Uterus (tissue), 4 donors: ENCODE results near the gene EVI2B. TPM values are rescaled to one million over a fixed set of nuclear protein-coding genes. Genes with fewer than 3 reads are reported as not detected.
"Not testable (repeated sequence)": the region's sequence is repeated elsewhere in the genome, so short reads cannot be mapped to it uniquely, and the experiment has no call there.

Experiments used
- DNase-seq, 2 donors: peaks; one replicate each; pipeline ENCODE4 v3.0.0-alpha.2; 2019 to 2020
- H3K27ac ChIP-seq, 2 donors: fragments of 200-600 bp; sonication (generic); 1 replicate in 1 of 2; 2 replicates in 1 of 2; pipeline ENCODE4 v1.5.1; 2016 to 2018
- H3K27me3 ChIP-seq, 2 donors: fragments of 200-600 bp; sonication (generic); one replicate each; pipeline ENCODE4 v1.5.1; 2018 to 2019; ENCODE audit warnings: control low read depth in 1 of 2
- H3K36me3 ChIP-seq, 2 donors: fragments of 200-600 bp; sonication (generic); one replicate each; pipeline ENCODE4 v1.5.1; 2019; ENCODE audit warnings: control low read depth in 1 of 2
- H3K4me1 ChIP-seq, 2 donors: fragments of 200-600 bp; sonication (generic); one replicate each; pipeline ENCODE4 v1.5.1; 2018 to 2019; ENCODE audit warnings: control low read depth in 1 of 2
- H3K4me3 ChIP-seq, 2 donors: fragments of 200-600 bp; sonication (generic); 1 replicate in 1 of 2; 2 replicates in 1 of 2; pipeline ENCODE4 v1.5.1; 2018 to 2019; ENCODE audit warnings: mild to moderate bottlenecking in 1 of 2
- H3K9me3 ChIP-seq, 2 donors: fragments of 200-600 bp; sonication (generic); one replicate each; pipeline ENCODE4 v1.5.1; 2019; ENCODE audit warnings: control low read depth in 1 of 2
- CTCF ChIP-seq, 4 experiments: fragments of 200-600 bp in 2 of 4; fragments of 450-650 bp in 2 of 4; sonication (generic) in 2 of 4; IDR thresholded peaks; one replicate each; pipeline ENCODE4 v1.5.1; 2016 to 2019; ENCODE audit warnings: antibody characterized with exemption in 4 of 4, mild to moderate bottlenecking in 2 of 4, moderate library complexity in 1 of 4
- POLR2A ChIP-seq, 2 donors: fragments of 450-650 bp; IDR thresholded peaks; one replicate each; pipeline ENCODE4 v1.6.1; 2016; ENCODE audit warnings: antibody characterized with exemption in 2 of 2, mild to moderate bottlenecking in 1 of 2, moderate library complexity in 1 of 2
- intact Hi-C: fragments of 100-400 bp; cut with DNase I; formaldehyde crosslinking; loops from one replicate; pipeline ENCODE4 v1.15.1; 2023; ENCODE audit warnings: low total_unique reads
- total RNA-seq, 4 donors: library from RNA; depleted of rRNA in 3 of 4; stranded (reverse); fragments of >200 nt in 3 of 4; gene quantifications; one replicate each; pipeline versions ENCODE4 v1.1.0 to v1.2.4, GENCODE V29; 2014 to 2023
- donor health status: DM: yes; HTN: yes; CAD: no.

EVI2B gene
- total RNA-seq, 4 donors from 2014 or later, result 0.76 to 9.1 (median 2.9) TPM

DNA sequence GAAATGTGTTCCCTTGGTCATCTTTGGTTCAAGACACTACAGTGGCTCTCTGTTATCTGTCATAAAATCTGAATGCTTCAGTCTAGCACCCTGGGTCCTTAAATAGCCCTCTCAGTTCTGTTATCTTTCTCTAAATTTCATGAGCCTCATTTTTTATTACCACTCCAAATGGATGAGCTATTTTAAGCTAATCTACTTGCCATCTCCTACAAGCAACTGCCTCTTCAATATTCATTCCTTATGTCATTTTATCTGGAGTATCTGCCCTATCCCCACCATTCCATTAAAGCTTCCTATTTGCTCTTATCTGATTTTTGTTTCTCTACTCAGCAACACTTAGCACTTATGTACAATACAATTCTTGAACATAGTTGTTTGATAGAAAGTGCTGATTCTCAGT, 35.6 kb upstream of the EVI2B start:
- intact Hi-C loops, result no loop called here
- DNase-seq, result no peak
- H3K4me3 ChIP-seq, result no peak overlapping the region
- H3K27ac ChIP-seq, result no peak overlapping the region
- H3K9me3 ChIP-seq, result no peaks in the 10 kb centered on the region
- no peaks in the 10 kb centered on the region for H3K36me3 ChIP-seq
- H3K27me3 ChIP-seq, result no peaks in the 10 kb centered on the region
- H3K4me1 ChIP-seq, result no peaks in the 10 kb centered on the region
- TF ChIP-seq POLR2A (IDR thresholded peaks at IDR 0.05), result no peak
- no peak for TF ChIP-seq CTCF (IDR thresholded peaks at IDR 0.05)

DNA sequence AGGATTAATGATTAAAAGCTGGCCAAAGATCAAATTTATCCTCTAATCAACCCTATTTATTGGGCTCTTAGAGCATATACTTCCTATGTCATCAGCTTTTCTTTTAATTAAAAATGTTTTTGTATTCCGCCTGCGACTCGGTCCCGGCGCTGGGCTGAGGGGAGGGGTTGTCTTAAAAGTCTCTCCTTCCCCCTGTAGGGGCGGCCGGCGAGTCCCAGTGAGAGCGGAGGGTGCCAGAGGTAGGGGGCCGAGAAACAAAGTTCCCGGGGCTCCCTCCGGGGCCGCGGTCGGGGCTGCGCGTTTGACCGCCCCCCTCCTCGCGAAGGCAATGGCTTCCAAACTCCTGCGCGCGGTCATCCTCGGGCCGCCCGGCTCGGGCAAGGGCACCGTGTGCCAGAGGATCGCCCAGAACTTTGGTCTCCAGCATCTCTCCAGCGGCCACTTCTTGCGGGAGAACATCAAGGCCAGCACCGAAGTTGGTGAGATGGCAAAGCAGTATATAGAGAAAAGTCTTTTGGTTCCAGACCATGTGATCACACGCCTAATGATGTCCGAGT, 31.4 kb upstream of the EVI2B start:
- DNase-seq, H3K4me1 ChIP-seq, H3K9me3 ChIP-seq, H3K27ac ChIP-seq, H3K4me3 ChIP-seq, H3K36me3 ChIP-seq, H3K27me3 ChIP-seq, intact Hi-C loops: not testable (repeated sequence)

GRCh38 chr17:31339906-31340661, 26.2 kb upstream of the EVI2B start:
- no peak for TF ChIP-seq CTCF (IDR thresholded peaks at IDR 0.05)
- no peak for TF ChIP-seq POLR2A (IDR thresholded peaks at IDR 0.05)
- Histone ChIP-seq H3K36me3 (no peaks in the 10 kb centered on the region), H3K4me1 (no peaks in the 10 kb centered on the region)

GRCh38 chr17:31329221-31329620, 15.4 kb upstream of the EVI2B start:
- H3K9me3 ChIP-seq, result no peaks in the 10 kb centered on the region
- no peak for DNase-seq
- no peak overlapping the region for H3K4me3 ChIP-seq
- intact Hi-C loops, result no loop called here
- H3K27ac ChIP-seq, result no peak overlapping the region
- no peaks in the 10 kb centered on the region for H3K4me1 ChIP-seq
- H3K27me3 ChIP-seq, result no peaks in the 10 kb centered on the region
- TF ChIP-seq POLR2A (IDR thresholded peaks at IDR 0.05) (no peak), CTCF (IDR thresholded peaks at IDR 0.05) (no peak)
- H3K36me3 ChIP-seq, result peaks cover 0 to 3% of the 10 kb centered on the region in 2 donors

More at GRCh38 chr17:31339906-31340661, 26.2 kb upstream of the EVI2B start:
- Histone ChIP-seq H3K27ac (peak overlapping the region; percentile 35 to 45), H3K9me3 (no peaks in the 10 kb centered on the region), H3K27me3 (no peaks in the 10 kb centered on the region), H3K4me3 (no peak overlapping the region)
- intact Hi-C loops, result no loop called here
- peak in 1 of 2 donors; percentile 20 for DNase-seq

- Histone ChIP-seq H3K27me3 (no peaks in the 10 kb centered on the region), H3K4me3 (no peak overlapping the region), H3K9me3 (no peaks in the 10 kb centered on the region), H3K36me3 (peaks cover 0 to 3% of the 10 kb centered on the region in 2 donors), H3K4me1 (no peaks in the 10 kb centered on the region), H3K27ac (no peak overlapping the region)
- TF ChIP-seq CTCF (IDR thresholded peaks at IDR 0.05), result no peak
- no peak for TF ChIP-seq POLR2A (IDR thresholded peaks at IDR 0.05)
- intact Hi-C loops, result no loop called here
- DNase-seq, result no peak
Measured at GRCh38 chr17:31328160-31328535, 14.3 kb upstream of the EVI2B start.
